MCF 10A (cell line): Measurements from ENCODE around the gene ABHD12. TPM values are rescaled to one million over a fixed set of nuclear protein-coding genes. Genes with fewer than 3 reads are reported as not detected.

Source experiments
- BruUV-seq: library from RNA; stranded (reverse); fragments of 400-500 nt; replicated peaks from 2 replicates; lab custom pipeline; 2021; lab: Mats Ljungman, UMichigan
- CTCF ChIA-PET: fragments of 300-600 bp; sonication (Branson Sonifier 250); formaldehyde crosslinking; extraction: SDS; loops from one replicate; lab custom pipeline; 2021; ENCODE audit warnings: antibody characterized with exemption, inconsistent platforms; lab: Yijun Ruan, JAX
- POLR2A ChIA-PET: fragments of 300-600, 350-650 bp; sonication (Branson Sonifier 250); formaldehyde crosslinking; extraction: SDS; loops from one replicate; lab custom pipeline; 2020; ENCODE audit warnings: antibody characterized with exemption, inconsistent platforms; lab: Yijun Ruan, JAX
- DNase-seq: peaks from one replicate; pipeline ENCODE4 v3.0.0-alpha.2; 2018; ENCODE audit not compliant: unreplicated experiment
- H3K27ac Mint-ChIP-seq: one replicate; pipeline ENCODE4 v1.8.0; 2022; ENCODE audit warnings: mild to moderate bottlenecking, low read depth, mixed read lengths; ENCODE audit not compliant: unreplicated experiment
- H3K27me3 Mint-ChIP-seq: one replicate; pipeline ENCODE4 v1.8.0; 2022; ENCODE audit warnings: mixed read lengths; ENCODE audit not compliant: insufficient read depth, unreplicated experiment
- H3K36me3 Mint-ChIP-seq: one replicate; pipeline ENCODE4 v1.8.0; 2022; ENCODE audit warnings: mild to moderate bottlenecking, moderate library complexity, mixed read lengths; ENCODE audit not compliant: insufficient read depth, unreplicated experiment
- H3K4me1 Mint-ChIP-seq: one replicate; pipeline ENCODE4 v1.8.0; 2022; ENCODE audit warnings: mixed read lengths; ENCODE audit not compliant: insufficient read depth, unreplicated experiment
- H3K4me3 Mint-ChIP-seq: one replicate; pipeline ENCODE4 v1.8.0; 2022; ENCODE audit warnings: mild to moderate bottlenecking, moderate library complexity, mixed read lengths; ENCODE audit not compliant: unreplicated experiment
- H3K9me3 Mint-ChIP-seq: one replicate; pipeline ENCODE4 v1.8.0; 2022; ENCODE audit warnings: mixed read lengths; ENCODE audit not compliant: unreplicated experiment
- CTCF ChIP-seq: fragments of 200-600 bp; IDR thresholded peaks from one replicate; pipeline ENCODE4 v1.8.0; 2022; ENCODE audit warnings: antibody characterized with exemption, mild to moderate bottlenecking; ENCODE audit not compliant: unreplicated experiment
- intact Hi-C: fragments of 100-400 bp; cut with micrococcal nuclease; formaldehyde crosslinking; loops from 2 replicates; pipeline ENCODE4 v1.14.1; 2022
- total RNA-seq: library from RNA; stranded (reverse); gene quantifications from 2 replicates; pipeline ENCODE4 v1.2.3, GENCODE V29; 2022

ABHD12 gene
- total RNA-seq, 1 experiment from 2014 or later, result 18.6 TPM

- peaks cover 11% of the 10 kb centered on the region for H3K36me3 Mint-ChIP-seq
- H3K27ac Mint-ChIP-seq, result peak overlapping the region; percentile 21
- H3K4me1 Mint-ChIP-seq, result peaks cover 8% of the 10 kb centered on the region
- no peak for DNase-seq
- CTCF ChIA-PET, result interaction anchor here (0.6 to 1.4 kb wide), 4 partner anchors 21 to 845 kb away, joined by 3 to 4 read pairs (median 3); no protein-coding TSS in a partner anchor
- no peak for TF ChIP-seq CTCF
- H3K9me3 Mint-ChIP-seq, result no peaks in the 10 kb centered on the region
- no peak overlapping the region for H3K4me3 Mint-ChIP-seq
- intact Hi-C loops, result no loop called here
- H3K27me3 Mint-ChIP-seq, result no peaks in the 10 kb centered on the region
- POLR2A ChIA-PET, result no interaction called here
- BruUV-seq, result no TSS peak
Measured at GRCh38 chr20:25317351-25318075, 73.1 kb downstream of the ABHD12 start.

GRCh38 chr20:25316506-25317190 is 74.0 kb downstream of the ABHD12 start:
- BruUV-seq, result no TSS peak
- CTCF ChIA-PET, result interaction anchor here (0.6 to 1.4 kb wide), 2 partner anchors 82 to 588 kb away, joined by 3 read pairs; no protein-coding TSS in a partner anchor

GRCh38 chr20:25315418-25316210 is 75.0 kb downstream of the ABHD12 start:
- Mint-ChIP-seq H3K9me3 (no peaks in the 10 kb centered on the region), H3K27me3 (no peaks in the 10 kb centered on the region), H3K36me3 (peaks cover 5% of the 10 kb centered on the region), H3K27ac (no peak overlapping the region), H3K4me1 (peaks cover 15% of the 10 kb centered on the region), H3K4me3 (no peak overlapping the region)
- intact Hi-C loops, result no loop called here
- ChIA-PET CTCF (interaction anchor here (0.5 to 1.8 kb wide), 9 partner anchors 9 to 323 kb away, joined by 3 to 14 read pairs (median 3); partner anchors contain the start of genes ABHD12 and APMAP), POLR2A (interaction anchor here (0.5 to 1.2 kb wide), 4 partner anchors 13 to 388 kb away, joined by 3 to 4 read pairs (median 3); partner anchors contain the start of gene ABHD12)
- BruUV-seq, result no TSS peak
- no peak for TF ChIP-seq CTCF
- no peak for DNase-seq

More at GRCh38 chr20:25316506-25317190, 74.0 kb downstream of the ABHD12 start:
- peaks cover 6% of the 10 kb centered on the region for H3K36me3 Mint-ChIP-seq
- TF ChIP-seq CTCF, result no peak
- intact Hi-C loops, result no loop called here
- peak overlapping the region; percentile 21 for H3K27ac Mint-ChIP-seq
- H3K27me3 Mint-ChIP-seq, result no peaks in the 10 kb centered on the region
- H3K4me3 Mint-ChIP-seq, result no peak overlapping the region
- POLR2A ChIA-PET, result interaction anchor here (1.2 kb wide), 1 partner anchor 14 kb away, joined by 3 read pairs; no protein-coding TSS in a partner anchor
- no peak for DNase-seq
- H3K4me1 Mint-ChIP-seq, result peaks cover 8% of the 10 kb centered on the region
- H3K9me3 Mint-ChIP-seq, result no peaks in the 10 kb centered on the region
